Upper lobe of right lung (tissue), 1 donor: ENCODE data around the gene ASH1L. TPM values are rescaled to one million over a fixed set of nuclear protein-coding genes. Genes with fewer than 3 reads are reported as not detected.

Experiments used
- ATAC-seq: fragments of 200-7000 bp; cut with Tn5 transposase; one replicate; pipeline ENCODE4 v1.9.1; 2020; ENCODE audit warnings: mild to moderate bottlenecking, moderate library complexity
- DNase-seq: peaks from one replicate; pipeline ENCODE4 v3.0.0-alpha.2; 2020
- H3K27ac ChIP-seq: fragments of 200-600 bp; one replicate; pipeline ENCODE4 v1.8.0; 2022
- H3K27me3 ChIP-seq: fragments of 200-600 bp; one replicate; pipeline ENCODE4 v1.8.0; 2022; ENCODE audit warnings: mild to moderate bottlenecking
- H3K36me3 ChIP-seq: fragments of 200-600 bp; one replicate; pipeline ENCODE4 v1.8.0; 2022
- H3K4me1 ChIP-seq: fragments of 200-600 bp; one replicate; pipeline ENCODE4 v1.8.0; 2022
- H3K4me3 ChIP-seq: fragments of 200-600 bp; one replicate; pipeline ENCODE4 v1.8.0; 2022; ENCODE audit warnings: mild to moderate bottlenecking
- H3K9me3 ChIP-seq: fragments of 200-600 bp; one replicate; pipeline ENCODE4 v1.8.0; 2022
- CTCF ChIP-seq: fragments of 200-600 bp; IDR thresholded peaks from one replicate; pipeline ENCODE4 v1.8.0; 2022; ENCODE audit warnings: antibody characterized with exemption
- intact Hi-C: fragments of 100-400 bp; cut with DNase I; formaldehyde crosslinking; loops from one replicate; pipeline ENCODE4 v1.11.0; 2022
- total RNA-seq: library from RNA; stranded (reverse); fragmentation: NEBNext Ultra II Directional; extraction: Animal tissue kit (Norgen Biotek cat#: 25700); gene quantifications from one replicate; pipeline ENCODE4 v1.2.1, GENCODE V29; 2021
- donor health status: DM: no; HTN: yes; CAD: no; lungs with severe emphysema.

The ASH1L gene
- total RNA-seq, 1 donor from 2014 or later: 56.6 TPM

DNA sequence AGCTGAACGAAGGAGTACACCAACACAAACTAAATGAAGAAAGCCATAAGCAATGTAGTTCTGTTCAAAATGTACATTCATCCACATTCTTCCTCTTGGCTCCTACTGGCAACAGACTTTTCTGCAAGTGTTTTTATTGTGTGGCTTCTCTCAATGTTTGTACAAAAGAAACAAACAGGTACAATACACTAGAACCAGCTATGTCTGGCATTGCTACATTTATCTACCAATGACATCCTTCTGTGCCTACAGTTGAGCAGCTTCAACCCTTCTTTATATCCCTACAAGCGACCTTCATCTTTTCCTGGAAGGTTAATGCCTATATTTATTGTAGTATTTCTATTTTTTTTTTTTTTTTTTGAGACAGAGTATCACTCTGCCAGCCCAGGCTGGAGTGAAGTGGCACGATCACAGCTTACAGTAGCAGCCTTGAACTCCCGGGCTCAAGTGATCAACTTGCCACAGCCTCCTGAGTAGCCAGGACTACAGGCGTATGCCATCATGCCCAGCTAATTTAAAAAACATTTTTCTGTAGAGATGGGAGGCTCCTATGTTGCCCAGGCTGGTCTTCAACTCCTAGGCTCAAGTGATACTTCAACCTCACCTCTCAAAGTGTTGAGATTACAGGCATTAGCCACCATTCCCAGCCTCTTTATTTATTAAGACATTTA lies 89.3 kb downstream of the ASH1L start:
- H3K4me3 ChIP-seq: no peak overlapping the region
- H3K36me3 ChIP-seq: no peaks in the 10 kb centered on the region
- no peaks in the 10 kb centered on the region for H3K9me3 ChIP-seq
- no peaks in the 10 kb centered on the region for H3K4me1 ChIP-seq
- H3K27ac ChIP-seq: no peak overlapping the region
- intact Hi-C loops: no loop called here
- peak; percentile 51 for ATAC-seq
- no peak for DNase-seq
- H3K27me3 ChIP-seq: no peaks in the 10 kb centered on the region
- no peak for TF ChIP-seq CTCF

DNA sequence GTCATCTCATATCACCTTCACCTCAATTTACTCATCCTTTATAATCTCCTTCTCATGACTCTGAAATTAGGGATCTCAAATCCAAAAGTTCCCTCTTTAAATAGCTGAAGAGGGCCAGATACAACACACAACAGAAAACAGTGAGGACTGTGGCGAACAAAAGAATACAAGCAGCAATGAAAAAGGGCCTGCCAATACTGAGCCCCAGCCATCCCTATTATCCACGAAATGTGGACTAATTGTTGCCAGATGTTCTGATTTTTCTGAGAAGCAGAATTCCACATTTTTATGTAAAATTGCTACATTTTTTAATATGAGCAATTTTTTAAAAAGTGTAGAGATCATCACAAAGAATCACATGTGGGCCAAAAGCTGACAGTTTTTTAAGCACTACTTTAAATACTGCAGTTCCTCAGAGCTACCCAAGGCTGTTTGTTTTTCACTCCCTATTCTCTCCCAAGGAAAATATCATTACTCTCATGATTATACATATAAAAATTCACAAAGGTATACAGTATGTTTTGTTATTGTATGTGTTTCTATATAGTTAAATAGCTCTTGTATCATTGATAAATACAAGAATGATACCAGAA lies 90.0 kb downstream of the ASH1L start:
- Histone ChIP-seq H3K4me1 (no peaks in the 10 kb centered on the region), H3K27ac (no peak overlapping the region), H3K4me3 (no peak overlapping the region), H3K36me3 (no peaks in the 10 kb centered on the region), H3K9me3 (no peaks in the 10 kb centered on the region), H3K27me3 (no peaks in the 10 kb centered on the region)
- DNase-seq: no peak
- intact Hi-C loops: no loop called here
- ATAC-seq: no peak
- no peak for TF ChIP-seq CTCF

- intact Hi-C loops: no loop called here
- Histone ChIP-seq H3K27ac (no peak overlapping the region), H3K4me3 (no peak overlapping the region), H3K9me3 (no peaks in the 10 kb centered on the region), H3K27me3 (no peaks in the 10 kb centered on the region), H3K4me1 (no peaks in the 10 kb centered on the region), H3K36me3 (no peaks in the 10 kb centered on the region)
- DNase-seq (no peak), ATAC-seq (no peak)
- no peak for TF ChIP-seq CTCF
These were observed 90.7 kb downstream of the ASH1L start for GRCh38 chr1:155471891-155472290.

DNA sequence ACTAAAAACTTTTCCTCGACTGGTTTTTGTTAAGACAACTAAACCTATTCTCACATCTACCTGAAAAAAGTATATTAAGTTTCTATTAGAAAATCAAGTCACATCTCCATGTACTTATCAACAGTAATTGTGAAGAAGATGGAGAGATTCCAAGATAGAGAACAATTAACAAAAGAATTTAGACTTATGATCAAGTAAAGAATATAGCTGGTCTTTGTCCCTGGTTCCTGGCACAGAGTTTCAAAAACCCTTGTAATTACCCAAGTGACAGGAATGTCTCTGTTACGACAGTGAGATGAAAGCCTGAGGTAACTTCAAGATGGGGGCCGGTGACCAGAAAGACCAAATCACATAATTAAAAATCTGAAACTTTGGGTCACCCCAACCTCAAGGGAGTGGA lies 91.6 kb downstream of the ASH1L start:
- no peaks in the 10 kb centered on the region for H3K4me1 ChIP-seq
- intact Hi-C loops: no loop called here
- H3K27me3 ChIP-seq: no peaks in the 10 kb centered on the region
- H3K4me3 ChIP-seq: no peak overlapping the region
- ATAC-seq (no peak), DNase-seq (no peak)
- H3K36me3 ChIP-seq: no peaks in the 10 kb centered on the region
- H3K9me3 ChIP-seq: no peaks in the 10 kb centered on the region
- no peak for TF ChIP-seq CTCF
- no peak overlapping the region for H3K27ac ChIP-seq

- ATAC-seq (no peak), DNase-seq (no peak)
- Histone ChIP-seq H3K36me3 (peaks cover 5% of the 10 kb centered on the region), H3K27me3 (no peaks in the 10 kb centered on the region), H3K4me1 (no peaks in the 10 kb centered on the region), H3K27ac (no peak overlapping the region), H3K4me3 (no peak overlapping the region), H3K9me3 (no peaks in the 10 kb centered on the region)
- intact Hi-C loops: no loop called here
- no peak for TF ChIP-seq CTCF
These were observed 95.6 kb downstream of the ASH1L start for GRCh38 chr1:155466996-155467395.
